H1 (cell line): Measurements from ENCODE around the gene OR10K1.

Experiments used
- BACH1 ChIP-seq: IDR thresholded peaks from 2 replicates; pipeline ENCODE4 v1.6.1; 2012; ENCODE audit warnings: low read length, improper control_type of control experiment
- CHD2 ChIP-seq: IDR thresholded peaks from 2 replicates; pipeline ENCODE4 v1.6.1; 2012; ENCODE audit warnings: low read length, improper control_type of control experiment
- EP300 ChIP-seq, 2 experiments: IDR thresholded peaks; 1 replicate in 1 of 2; 2 replicates in 1 of 2; pipeline ENCODE4 v1.6.1; 2011 to 2012; ENCODE audit warnings: low read depth in 2 of 2, low read length in 2 of 2, mild to moderate bottlenecking in 2 of 2, borderline replicate concordance in 1 of 2, inconsistent platforms in 1 of 2, moderate library complexity in 1 of 2
- PHF8 ChIP-seq: fragments of 200-600 bp; sonication (generic); conservative IDR thresholded peaks from 2 replicates; pipeline ENCODE4 v1.7.1; 2012; ENCODE audit warnings: low read depth, mild to moderate bottlenecking, inconsistent platforms, low read length, moderate library complexity
- TF ChIP-seq, protein P1 (sequence below), 3 experiments: IDR thresholded peaks; 1 replicate in 2 of 3; 2 replicates in 1 of 3; pipeline versions ENCODE4 v1.5.1 to v1.6.1; 2011; ENCODE audit warnings: low read length in 3 of 3, mild to moderate bottlenecking in 3 of 3, inconsistent platforms in 2 of 3, low read depth in 1 of 3, moderate library complexity in 1 of 3; ENCODE audit not compliant: insufficient read depth in 1 of 3; ENCODE audit errors: control extremely low read depth in 1 of 3

DNA sequence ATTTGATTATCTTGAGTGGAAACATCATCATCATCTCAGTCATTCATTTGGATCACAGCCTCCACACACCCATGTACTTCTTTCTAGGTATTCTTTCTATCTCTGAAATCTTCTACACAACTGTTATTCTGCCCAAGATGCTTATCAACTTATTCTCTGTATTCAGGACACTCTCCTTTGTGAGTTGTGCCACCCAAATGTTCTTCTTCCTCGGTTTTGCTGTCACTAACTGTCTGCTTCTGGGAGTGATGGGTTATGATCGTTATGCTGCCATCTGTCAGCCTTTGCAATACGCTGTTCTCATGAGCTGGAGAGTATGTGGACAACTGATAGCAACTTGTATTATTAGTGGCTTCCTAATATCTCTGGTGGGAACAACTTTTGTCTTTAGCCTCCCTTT is 29.7 kb downstream of the OR10K1 start:
- TF ChIP-seq, protein P1, sequence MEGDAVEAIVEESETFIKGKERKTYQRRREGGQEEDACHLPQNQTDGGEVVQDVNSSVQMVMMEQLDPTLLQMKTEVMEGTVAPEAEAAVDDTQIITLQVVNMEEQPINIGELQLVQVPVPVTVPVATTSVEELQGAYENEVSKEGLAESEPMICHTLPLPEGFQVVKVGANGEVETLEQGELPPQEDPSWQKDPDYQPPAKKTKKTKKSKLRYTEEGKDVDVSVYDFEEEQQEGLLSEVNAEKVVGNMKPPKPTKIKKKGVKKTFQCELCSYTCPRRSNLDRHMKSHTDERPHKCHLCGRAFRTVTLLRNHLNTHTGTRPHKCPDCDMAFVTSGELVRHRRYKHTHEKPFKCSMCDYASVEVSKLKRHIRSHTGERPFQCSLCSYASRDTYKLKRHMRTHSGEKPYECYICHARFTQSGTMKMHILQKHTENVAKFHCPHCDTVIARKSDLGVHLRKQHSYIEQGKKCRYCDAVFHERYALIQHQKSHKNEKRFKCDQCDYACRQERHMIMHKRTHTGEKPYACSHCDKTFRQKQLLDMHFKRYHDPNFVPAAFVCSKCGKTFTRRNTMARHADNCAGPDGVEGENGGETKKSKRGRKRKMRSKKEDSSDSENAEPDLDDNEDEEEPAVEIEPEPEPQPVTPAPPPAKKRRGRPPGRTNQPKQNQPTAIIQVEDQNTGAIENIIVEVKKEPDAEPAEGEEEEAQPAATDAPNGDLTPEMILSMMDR (IDR thresholded peaks at IDR 0.05; ENCODE audit: control extremely low read depth in 1 of 3, insufficient read depth in 1 of 3, low read depth in 1 of 3, low read length in 3 of 3), result no peak
- TF ChIP-seq CHD2 (no peak), EP300 (IDR thresholded peaks at IDR 0.05; ENCODE audit: borderline replicate concordance in 1 of 2, low read depth in 2 of 2, low read length in 2 of 2) (no peak), BACH1 (no peak), PHF8 (no peak)
